Gastrocnemius medialis (tissue), 4 donors: ENCODE results near the gene PHLPP2. TPM values are rescaled to one million over a fixed set of nuclear protein-coding genes. Genes with fewer than 3 reads are reported as not detected.
"Not testable (repeated sequence)": the region's sequence is repeated elsewhere in the genome, so short reads cannot be mapped to it uniquely, and the experiment has no call there.

Experiments used
- ATAC-seq, 2 donors: fragments of 150-250 bp; one replicate each; pipeline ENCODE4 v1.9.1; 2016
- DNase-seq, 2 donors: peaks; one replicate each; pipeline ENCODE4 v3.0.0-alpha.2; 2019
- H3K27ac ChIP-seq, 4 donors: fragments of 200-600 bp; sonication (generic); 1 replicate in 1 of 4; 2 replicates in 3 of 4; pipeline ENCODE4 v1.5.1; 2016 to 2018; ENCODE audit warnings: mild to moderate bottlenecking in 2 of 4, moderate library complexity in 1 of 4
- H3K27me3 ChIP-seq, 3 donors: fragments of 200-600 bp; sonication (generic) in 2 of 3; 1 replicate in 1 of 3; 2 replicates in 2 of 3; pipeline versions ENCODE4 v1.5.1 to v1.6.0; 2016 to 2019; ENCODE audit warnings: mild to moderate bottlenecking in 1 of 3, moderate library complexity in 1 of 3
- H3K36me3 ChIP-seq, 2 donors: fragments of 200-600 bp; sonication (generic) in 1 of 2; one replicate each; pipeline ENCODE4 v1.5.1; 2017 to 2018
- H3K4me1 ChIP-seq, 2 donors: fragments of 200-600 bp; sonication (generic) in 1 of 2; one replicate each; pipeline ENCODE4 v1.5.1; 2016 to 2017; ENCODE audit warnings: mild to moderate bottlenecking in 2 of 2
- H3K4me3 ChIP-seq, 4 donors: fragments of 200-600 bp; sonication (generic) in 3 of 4; 1 replicate in 1 of 4; 2 replicates in 3 of 4; pipeline ENCODE4 v1.5.1; 2016 to 2019; ENCODE audit warnings: mild to moderate bottlenecking in 2 of 4
- H3K9me3 ChIP-seq, 3 donors: fragments of 200-600 bp; sonication (generic) in 2 of 3; 1 replicate in 1 of 3; 2 replicates in 2 of 3; pipeline ENCODE4 v1.5.1; 2016 to 2019
- CTCF ChIP-seq, 5 experiments: fragments of 450-650 bp in 3 of 5; fragments of 200-600 bp in 2 of 5; sonication (generic) in 2 of 5; IDR thresholded peaks in 4 of 5; conservative IDR thresholded peaks in 1 of 5; 1 replicate in 4 of 5; 2 replicates in 1 of 5; pipeline ENCODE4 v1.5.1; 2016 to 2019; ENCODE audit warnings: antibody characterized with exemption in 5 of 5, mild to moderate bottlenecking in 3 of 5, moderate library complexity in 3 of 5
- POLR2A ChIP-seq, 2 donors: fragments of 450-650 bp; IDR thresholded peaks; one replicate each; pipeline ENCODE4 v1.6.1; 2017; ENCODE audit warnings: antibody characterized with exemption in 2 of 2, mild to moderate bottlenecking in 2 of 2, moderate library complexity in 2 of 2
- in situ Hi-C, 4 donors: fragments of 200-750 bp; cut with MboI; loops; one replicate each; pipeline versions ENCODE4 v1.15.0 to v1.8.0; 2017; ENCODE audit warnings: low sequenced_read_pairs in 4 of 4
- intact Hi-C: fragments of 100-400 bp; cut with DNase I; formaldehyde crosslinking; loops from one replicate; pipeline ENCODE4 v1.15.1; 2023; ENCODE audit warnings: low total_unique reads
- total RNA-seq, 4 donors: library from RNA; depleted of rRNA; stranded (reverse); fragments of >200 nt; gene quantifications; one replicate each; pipeline versions ENCODE4 v1.1.0 to v1.2.3, GENCODE V29; 2016

PHLPP2 gene
- total RNA-seq, 4 donors from 2014 or later, result 4.5 to 9.1 (median 5.0) TPM

GRCh38 chr16:71622088-71622487 lies 102.4 kb downstream of the PHLPP2 start:
- no peaks in the 10 kb centered on the region for H3K36me3 ChIP-seq
- intact Hi-C loops (no loop called here), in situ Hi-C loops (loop anchor here in 3 of 4 donors (25.0 kb wide), 2 partner anchors 110 to 210 kb away; no protein-coding TSS in a partner anchor)
- peaks cover 0 to 5% of the 10 kb centered on the region in 2 donors for H3K4me1 ChIP-seq
- no peaks in the 10 kb centered on the region for H3K9me3 ChIP-seq
- H3K27ac ChIP-seq, result no peak overlapping the region
- DNase-seq (no peak), ATAC-seq (no peak)
- H3K27me3 ChIP-seq, result peaks cover 29 to 34% (median 32%) of the 10 kb centered on the region in 3 donors
- no peak overlapping the region for H3K4me3 ChIP-seq
- TF ChIP-seq CTCF (IDR thresholded peaks at IDR 0.05 in 4 of 5, conservative IDR thresholded peaks at IDR 0.05 in 1 of 5) (no peak), POLR2A (IDR thresholded peaks at IDR 0.05) (no peak)

GRCh38 chr16:71618429-71618828 lies 106.1 kb downstream of the PHLPP2 start:
- in situ Hi-C loops, result loop anchor here in 3 of 4 donors (25.0 kb wide), 2 partner anchors 106 to 206 kb away; no protein-coding TSS in a partner anchor
- ATAC-seq (no peak), DNase-seq (no peak)
- Histone ChIP-seq H3K36me3 (no peaks in the 10 kb centered on the region), H3K9me3 (no peaks in the 10 kb centered on the region), H3K27me3 (peaks cover 0 to 8% (median 2%) of the 10 kb centered on the region in 3 donors), H3K27ac (no peak overlapping the region), H3K4me3 (no peak overlapping the region), H3K4me1 (no peaks in the 10 kb centered on the region)
- intact Hi-C loops, result no loop called here
- TF ChIP-seq POLR2A (IDR thresholded peaks at IDR 0.05), result no peak
- no peak for TF ChIP-seq CTCF (IDR thresholded peaks at IDR 0.05 in 4 of 5, conservative IDR thresholded peaks at IDR 0.05 in 1 of 5)

GRCh38 chr16:71614956-71615355 lies 109.5 kb downstream of the PHLPP2 start:
- intact Hi-C loops, H3K4me3 ChIP-seq, ATAC-seq, H3K9me3 ChIP-seq, DNase-seq, H3K4me1 ChIP-seq, H3K27ac ChIP-seq, H3K36me3 ChIP-seq: not testable (repeated sequence)
- peaks cover 0 to 10% (median 3%) of the 10 kb centered on the region in 3 donors for H3K27me3 ChIP-seq
- in situ Hi-C loops, result loop anchor here in 3 of 4 donors (25.0 kb wide), 2 partner anchors 103 to 203 kb away; no protein-coding TSS in a partner anchor

GRCh38 chr16:71610936-71611871 lies 113.3 kb downstream of the PHLPP2 start:
- DNase-seq, result no peak
- no peaks in the 10 kb centered on the region for H3K9me3 ChIP-seq
- H3K27me3 ChIP-seq, result peaks cover 0 to 10% (median 3%) of the 10 kb centered on the region in 3 donors
- H3K4me1 ChIP-seq, result no peaks in the 10 kb centered on the region
- H3K27ac ChIP-seq, result no peak overlapping the region
- TF ChIP-seq POLR2A (IDR thresholded peaks at IDR 0.05), result no peak
- TF ChIP-seq CTCF (IDR thresholded peaks at IDR 0.05 in 4 of 5, conservative IDR thresholded peaks at IDR 0.05 in 1 of 5), result peak; percentile 22 to 63 (median 47)
- intact Hi-C loops (no loop called here), in situ Hi-C loops (loop anchor here in 3 of 4 donors (25.0 kb wide), 2 partner anchors 99 to 199 kb away; no protein-coding TSS in a partner anchor)
- no peak for ATAC-seq
- no peaks in the 10 kb centered on the region for H3K36me3 ChIP-seq
- no peak overlapping the region for H3K4me3 ChIP-seq

- ATAC-seq (no peak), DNase-seq (no peak)
- intact Hi-C loops, result no loop called here
- Histone ChIP-seq H3K27me3 (peaks cover 0 to 8% (median 3%) of the 10 kb centered on the region in 3 donors), H3K9me3 (no peaks in the 10 kb centered on the region), H3K36me3 (no peaks in the 10 kb centered on the region), H3K4me3 (no peak overlapping the region), H3K4me1 (no peaks in the 10 kb centered on the region), H3K27ac (no peak overlapping the region)
- no peak for TF ChIP-seq POLR2A (IDR thresholded peaks at IDR 0.05)
- TF ChIP-seq CTCF (IDR thresholded peaks at IDR 0.05 in 4 of 5, conservative IDR thresholded peaks at IDR 0.05 in 1 of 5), result no peak
- in situ Hi-C loops, result loop anchor here in 3 of 4 donors (25.0 kb wide), 2 partner anchors 98 to 198 kb away; no protein-coding TSS in a partner anchor
Observed at GRCh38 chr16:71610447-71610846, 114.1 kb downstream of the PHLPP2 start.
